LNCaP clone FGC (cell line): Measurements from ENCODE around the gene GTSF1L.
"Not testable (repeated sequence)": the region's sequence is repeated elsewhere in the genome, so short reads cannot be mapped to it uniquely, and the experiment has no call there.

Experiments
- DNase-seq: peaks from one replicate; pipeline ENCODE4 v3.0.0-alpha.2; 2011; ENCODE audit warnings: low read depth
- H3K4me3 ChIP-seq: 2 replicates; pipeline ENCODE4 v1.5.1; 2011; ENCODE audit warnings: mild to moderate bottlenecking, low read depth, low read length, control low read depth
- TF ChIP-seq, protein P1 (sequence below): IDR thresholded peaks from 2 replicates; pipeline ENCODE4 v1.5.1; 2012; ENCODE audit warnings: mild to moderate bottlenecking; ENCODE audit not compliant: control insufficient read depth, insufficient read depth; ENCODE audit errors: extremely low read depth

The GTSF1L gene

DNA sequence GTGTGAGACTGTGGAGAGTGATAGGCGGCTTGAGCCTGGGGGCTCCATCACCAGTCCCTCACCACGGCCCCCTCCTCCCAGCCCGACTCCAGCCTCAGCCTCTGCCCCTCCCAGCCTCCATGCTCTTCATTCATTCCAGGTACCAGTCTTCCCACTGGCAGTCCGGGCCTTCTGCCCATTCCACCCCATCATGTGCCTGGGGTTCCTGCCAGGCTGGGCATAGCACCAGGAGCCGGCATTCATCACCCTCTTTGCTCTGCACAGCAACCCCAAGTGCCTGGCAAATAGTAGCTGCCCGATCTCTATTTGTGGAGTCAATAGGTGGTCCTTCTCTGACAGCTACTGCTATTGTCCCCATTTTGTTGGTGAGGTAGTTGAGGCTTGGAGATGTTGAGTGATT, 39.6 kb upstream of the GTSF1L start:
- peak; percentile 14 for DNase-seq
- TF ChIP-seq, protein P1, sequence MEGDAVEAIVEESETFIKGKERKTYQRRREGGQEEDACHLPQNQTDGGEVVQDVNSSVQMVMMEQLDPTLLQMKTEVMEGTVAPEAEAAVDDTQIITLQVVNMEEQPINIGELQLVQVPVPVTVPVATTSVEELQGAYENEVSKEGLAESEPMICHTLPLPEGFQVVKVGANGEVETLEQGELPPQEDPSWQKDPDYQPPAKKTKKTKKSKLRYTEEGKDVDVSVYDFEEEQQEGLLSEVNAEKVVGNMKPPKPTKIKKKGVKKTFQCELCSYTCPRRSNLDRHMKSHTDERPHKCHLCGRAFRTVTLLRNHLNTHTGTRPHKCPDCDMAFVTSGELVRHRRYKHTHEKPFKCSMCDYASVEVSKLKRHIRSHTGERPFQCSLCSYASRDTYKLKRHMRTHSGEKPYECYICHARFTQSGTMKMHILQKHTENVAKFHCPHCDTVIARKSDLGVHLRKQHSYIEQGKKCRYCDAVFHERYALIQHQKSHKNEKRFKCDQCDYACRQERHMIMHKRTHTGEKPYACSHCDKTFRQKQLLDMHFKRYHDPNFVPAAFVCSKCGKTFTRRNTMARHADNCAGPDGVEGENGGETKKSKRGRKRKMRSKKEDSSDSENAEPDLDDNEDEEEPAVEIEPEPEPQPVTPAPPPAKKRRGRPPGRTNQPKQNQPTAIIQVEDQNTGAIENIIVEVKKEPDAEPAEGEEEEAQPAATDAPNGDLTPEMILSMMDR: no peak
- no peak overlapping the region for H3K4me3 ChIP-seq

DNA sequence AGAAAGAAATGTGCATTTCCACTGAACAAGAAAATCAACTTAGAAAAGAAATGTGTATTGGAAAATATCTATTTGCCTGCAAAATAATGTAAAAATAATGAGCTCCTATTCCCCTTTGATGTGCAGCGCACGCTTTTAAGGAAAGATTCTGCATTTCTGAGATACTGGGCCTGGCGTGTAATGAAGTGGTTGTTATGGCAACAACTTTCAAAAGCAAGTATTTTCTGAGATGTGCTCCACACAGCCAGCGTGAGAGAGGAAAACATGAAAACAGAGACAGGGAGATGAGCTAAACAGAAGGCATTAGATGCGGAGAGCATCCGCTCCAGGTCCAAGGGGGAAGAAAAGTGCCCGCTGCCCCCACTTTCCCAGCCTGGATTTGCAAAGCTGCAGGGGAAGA, 39.1 kb upstream of the GTSF1L start:
- H3K4me3 ChIP-seq: no peak overlapping the region
- no peak for DNase-seq
- TF ChIP-seq, protein P1: no peak

DNA sequence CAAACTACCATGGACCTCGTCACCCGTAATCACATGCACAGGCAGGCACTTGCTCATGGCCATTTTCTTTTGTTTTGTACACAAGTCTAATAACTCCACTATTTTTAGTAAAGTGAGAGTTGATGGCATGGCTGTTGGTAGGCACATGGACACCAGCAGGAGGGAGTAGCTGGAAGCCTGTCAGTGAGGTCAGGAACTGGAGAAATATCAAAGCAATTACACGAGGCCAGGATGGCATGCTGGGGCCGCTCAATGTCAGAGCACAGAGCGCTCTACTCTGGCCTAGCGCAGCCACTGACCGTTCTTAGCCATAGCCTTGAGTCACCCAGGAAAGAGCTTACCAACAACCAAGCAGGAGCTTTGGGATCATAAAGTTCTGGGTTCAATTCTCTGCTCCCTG, 36.1 kb upstream of the GTSF1L start:
- H3K4me3 ChIP-seq: no peak overlapping the region
- no peak for DNase-seq
- TF ChIP-seq, protein P1: no peak

DNA sequence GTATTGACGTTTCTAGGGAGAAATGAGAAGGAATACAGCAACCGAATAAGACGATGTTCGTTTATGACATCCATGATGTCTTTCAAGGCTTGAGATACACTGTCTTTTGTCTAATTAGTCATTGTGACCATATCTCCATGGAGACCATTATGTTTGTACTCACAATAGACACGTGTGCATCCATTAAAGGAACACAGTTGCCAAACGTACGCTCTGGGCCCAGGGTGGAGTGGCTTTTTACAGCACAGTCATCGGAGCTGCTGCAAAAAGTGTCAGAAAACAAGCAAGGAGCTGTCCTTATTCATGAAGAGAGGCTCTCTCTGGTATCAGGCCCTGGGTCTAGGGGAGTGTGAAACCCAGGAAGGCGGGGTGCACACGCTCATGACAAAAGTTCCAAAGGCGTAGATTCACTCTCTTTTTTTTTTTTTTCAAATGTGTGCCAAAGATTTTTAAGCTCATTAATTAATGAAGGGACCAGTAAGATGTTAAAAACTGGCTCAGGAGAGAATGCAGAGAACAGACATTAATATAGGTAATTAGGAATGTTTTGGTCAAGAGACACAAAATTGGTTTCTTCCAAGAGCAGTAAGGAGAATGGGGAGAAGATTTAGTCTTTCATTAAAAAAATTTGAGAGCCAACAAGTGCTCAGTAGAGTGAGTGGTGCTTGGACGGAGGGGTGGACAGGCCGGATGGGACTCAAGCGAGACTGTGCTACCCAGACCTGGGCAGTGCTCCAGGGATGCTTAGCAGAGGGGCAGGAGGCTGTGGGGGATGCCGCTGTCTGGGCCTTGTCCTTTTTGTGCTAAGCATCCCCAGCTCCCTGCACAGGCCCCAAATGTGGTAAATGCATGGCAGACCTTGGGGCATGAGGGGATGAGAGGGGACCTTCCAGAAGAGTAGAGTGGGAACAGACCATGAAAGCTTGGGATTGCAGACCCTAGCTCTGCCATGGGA, 34.9 kb upstream of the GTSF1L start:
- TF ChIP-seq, protein P1: no peak
- H3K4me3 ChIP-seq: no peak overlapping the region
- no peak for DNase-seq

DNA sequence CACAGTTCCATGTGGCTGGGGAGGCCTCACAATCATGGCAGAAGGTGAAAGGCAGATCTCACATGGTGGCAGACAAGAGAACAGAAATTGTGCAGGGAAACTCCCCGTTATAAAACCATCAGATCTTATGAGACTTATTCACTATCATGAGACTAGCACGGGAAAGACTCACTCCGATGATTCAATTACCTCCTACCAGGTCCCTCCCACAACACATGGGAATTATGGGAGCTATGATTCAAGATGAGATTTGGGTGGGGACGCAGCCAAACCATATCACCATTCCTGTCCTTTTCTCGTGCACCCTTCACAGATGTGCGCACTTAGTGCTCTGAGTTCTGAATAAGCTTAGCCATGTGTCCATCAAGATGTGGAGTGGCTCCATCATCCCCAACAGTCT, 31.1 kb upstream of the GTSF1L start:
- H3K4me3 ChIP-seq, DNase-seq: not testable (repeated sequence)

DNA sequence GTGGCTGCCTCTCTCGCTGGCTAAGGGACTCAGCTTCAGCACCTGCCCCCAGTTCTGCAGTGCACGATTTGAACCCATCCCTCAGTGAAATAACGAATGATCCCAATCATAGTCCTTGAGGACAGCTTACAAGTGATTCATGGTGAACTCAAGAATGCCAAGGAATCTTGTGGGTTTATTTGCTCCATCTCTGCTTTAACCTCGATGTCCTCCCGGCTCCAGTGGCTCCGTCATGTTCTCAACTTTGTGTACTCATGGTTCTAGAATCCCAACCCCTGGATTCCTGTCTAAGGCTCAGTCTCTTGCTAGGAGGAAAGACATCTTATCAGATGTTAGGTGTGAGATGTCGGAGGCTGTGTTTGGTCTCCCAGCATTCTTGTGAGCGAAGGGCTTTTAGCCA, 29.0 kb upstream of the GTSF1L start:
- H3K4me3 ChIP-seq: no peak overlapping the region
- TF ChIP-seq, protein P1: no peak
- no peak for DNase-seq

DNA sequence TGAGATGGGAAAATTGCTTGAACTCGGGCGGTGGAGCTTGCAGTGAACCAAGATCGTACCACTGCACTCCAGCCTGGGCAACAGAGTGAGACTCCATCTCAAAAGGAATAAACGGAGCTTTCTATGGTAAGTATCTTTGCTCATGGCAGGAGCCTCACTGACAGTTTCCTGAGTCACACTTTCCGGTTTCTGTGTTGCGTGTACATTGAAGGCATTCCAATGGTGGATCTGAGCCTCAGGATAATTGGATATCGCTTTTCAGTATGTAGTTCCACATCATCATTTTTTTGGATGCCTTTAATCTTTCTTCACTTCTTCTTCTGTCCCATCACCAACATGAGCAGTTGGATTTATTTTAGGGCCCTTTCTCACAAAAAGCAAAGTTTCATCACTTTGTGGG, 28.6 kb upstream of the GTSF1L start:
- TF ChIP-seq, protein P1: no peak
- no peak for DNase-seq
- H3K4me3 ChIP-seq: no peak overlapping the region
